T47D (cell line): ENCODE results near the gene C1orf232.
A peak's percentile ranks its signal among the peaks of the same experiment; 100 is the strongest.

Source experiments
- DNase-seq, 2 experiments: peaks; one replicate each; pipeline versions ENCODE4 v3.0.0 to v3.0.0-alpha.2; 2011 to 2012; ENCODE audit warnings: low read depth in 1 of 2, low spot score in 1 of 2
- JUND ChIP-seq: IDR thresholded peaks from 2 replicates; pipeline ENCODE4 v1.6.1; 2012; ENCODE audit warnings: low read depth
- in situ Hi-C: cut with HindIII; loops from 2 replicates; pipeline ENCODE4 v1.10.0; 2016; ENCODE audit warnings: low sequenced_read_pairs, low pct_unique_long_range_greater_than_20kb

The C1orf232 gene

DNA sequence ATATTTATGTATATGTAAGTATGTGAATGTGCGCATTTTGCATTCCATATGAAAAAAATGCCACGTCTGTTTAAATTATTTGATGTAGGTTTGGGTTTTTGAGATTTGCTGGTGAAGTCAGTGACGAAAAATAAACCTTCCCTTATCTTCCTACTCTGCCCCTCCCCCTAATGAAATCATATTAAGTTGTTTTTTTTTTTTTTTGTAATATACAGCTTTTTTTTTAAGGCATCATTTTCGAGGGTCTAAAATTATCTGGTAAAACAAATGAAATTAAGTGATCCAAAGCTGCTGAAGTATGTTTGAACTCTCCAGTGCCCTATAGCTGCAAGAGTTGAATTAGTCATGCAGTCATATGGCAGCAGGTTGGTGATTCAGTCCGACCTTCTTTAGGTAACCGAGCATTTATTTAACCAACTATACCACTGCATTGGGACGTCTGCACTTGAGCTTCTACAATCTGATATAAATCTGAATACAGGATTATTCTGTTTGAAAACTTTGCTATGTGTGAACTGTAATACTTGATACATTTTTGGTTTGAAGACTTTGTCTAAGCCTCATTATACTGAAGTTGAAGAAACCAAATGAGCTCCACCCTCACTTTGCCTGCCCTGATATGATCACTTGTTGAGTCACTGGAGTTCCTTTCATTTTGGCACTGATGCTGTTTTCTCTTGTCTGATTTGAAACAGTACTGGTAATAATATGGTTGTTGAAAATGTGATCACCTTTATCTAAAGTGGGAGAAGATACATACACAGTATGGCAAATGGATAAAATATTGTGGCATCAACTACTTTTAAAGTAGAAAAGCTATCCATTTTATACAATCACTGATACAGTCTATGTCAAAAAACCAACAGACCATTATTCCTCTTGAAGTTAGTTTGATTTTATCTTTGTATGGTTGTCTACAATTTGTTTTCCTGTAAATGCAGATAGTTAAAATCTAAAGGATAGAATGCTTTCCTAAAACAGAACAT is 45.5 kb downstream of the C1orf232 start:
- TF ChIP-seq JUND: no peak
- peak in 1 of 2 experiments; percentile 31 for DNase-seq
- in situ Hi-C loops: no loop called here

DNA sequence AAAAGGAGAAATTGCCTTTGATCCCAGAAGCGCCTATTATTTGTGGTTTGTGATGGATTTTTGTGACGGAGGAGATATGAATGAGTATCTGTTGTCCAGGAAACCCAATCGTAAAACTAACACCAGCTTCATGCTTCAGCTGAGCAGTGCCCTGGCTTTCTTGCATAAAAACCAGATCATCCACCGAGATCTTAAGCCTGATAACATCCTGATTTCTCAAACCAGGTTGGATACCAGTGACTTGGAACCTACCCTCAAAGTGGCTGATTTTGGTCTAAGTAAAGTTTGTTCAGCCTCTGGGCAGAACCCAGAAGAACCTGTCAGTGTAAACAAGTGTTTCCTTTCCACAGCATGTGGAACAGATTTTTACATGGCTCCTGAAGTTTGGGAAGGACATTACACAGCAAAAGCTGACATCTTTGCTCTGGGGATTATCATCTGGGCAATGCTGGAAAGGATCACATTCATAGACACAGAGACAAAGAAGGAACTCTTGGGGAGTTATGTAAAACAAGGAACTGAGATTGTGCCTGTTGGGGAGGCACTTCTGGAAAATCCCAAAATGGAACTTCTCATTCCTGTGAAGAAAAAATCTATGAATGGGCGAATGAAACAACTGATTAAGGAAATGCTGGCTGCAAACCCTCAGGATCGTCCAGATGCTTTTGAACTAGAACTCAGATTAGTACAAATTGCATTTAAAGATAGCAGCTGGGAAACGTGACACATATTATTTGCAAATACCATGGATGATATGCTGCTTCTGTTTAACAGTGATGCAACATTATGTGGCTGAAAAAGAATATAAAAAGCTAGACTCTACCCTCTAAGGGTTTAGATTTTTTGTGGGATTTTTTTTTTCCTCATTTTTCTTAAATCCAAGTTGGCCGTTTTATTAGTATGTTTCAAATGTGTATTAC is 46.6 kb downstream of the C1orf232 start:
- in situ Hi-C loops: no loop called here
- DNase-seq: peak in 1 of 2 experiments; percentile 37
- no peak for TF ChIP-seq JUND

DNA sequence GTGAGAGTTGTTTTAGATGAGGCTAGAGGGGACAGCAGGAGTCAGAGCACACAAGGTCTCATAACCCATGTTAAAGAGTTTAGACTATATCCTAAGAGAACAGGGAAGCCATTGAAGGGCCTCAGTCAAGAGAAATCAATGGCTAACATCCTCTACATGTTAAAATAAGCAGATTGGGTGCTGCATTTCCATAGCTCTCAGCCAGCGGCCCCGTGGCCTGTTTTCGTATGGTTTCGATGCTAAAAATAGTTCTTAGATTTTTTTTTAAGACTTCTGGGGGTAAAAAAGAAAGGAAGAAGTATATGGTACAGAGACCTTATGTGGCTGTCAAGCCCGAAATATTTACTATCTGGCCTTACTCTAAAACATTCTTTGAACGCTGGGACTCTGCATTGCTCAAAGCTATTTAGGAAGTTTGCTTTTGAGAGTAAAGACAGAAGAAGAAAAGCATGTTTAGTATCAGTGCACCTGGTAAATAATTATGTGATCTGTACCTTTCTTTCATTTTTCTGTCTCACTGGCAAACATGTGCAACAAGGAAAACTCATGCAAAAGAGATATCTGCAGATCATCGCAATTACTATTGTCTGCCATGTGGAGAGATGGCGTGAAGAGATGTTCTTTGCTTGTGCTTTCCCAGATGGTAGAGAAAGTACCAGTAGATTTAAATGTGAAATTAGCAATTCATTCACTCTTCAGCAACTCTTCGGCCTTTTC is 48.7 kb downstream of the C1orf232 start:
- in situ Hi-C loops: no loop called here
- no peak for TF ChIP-seq JUND

DNA sequence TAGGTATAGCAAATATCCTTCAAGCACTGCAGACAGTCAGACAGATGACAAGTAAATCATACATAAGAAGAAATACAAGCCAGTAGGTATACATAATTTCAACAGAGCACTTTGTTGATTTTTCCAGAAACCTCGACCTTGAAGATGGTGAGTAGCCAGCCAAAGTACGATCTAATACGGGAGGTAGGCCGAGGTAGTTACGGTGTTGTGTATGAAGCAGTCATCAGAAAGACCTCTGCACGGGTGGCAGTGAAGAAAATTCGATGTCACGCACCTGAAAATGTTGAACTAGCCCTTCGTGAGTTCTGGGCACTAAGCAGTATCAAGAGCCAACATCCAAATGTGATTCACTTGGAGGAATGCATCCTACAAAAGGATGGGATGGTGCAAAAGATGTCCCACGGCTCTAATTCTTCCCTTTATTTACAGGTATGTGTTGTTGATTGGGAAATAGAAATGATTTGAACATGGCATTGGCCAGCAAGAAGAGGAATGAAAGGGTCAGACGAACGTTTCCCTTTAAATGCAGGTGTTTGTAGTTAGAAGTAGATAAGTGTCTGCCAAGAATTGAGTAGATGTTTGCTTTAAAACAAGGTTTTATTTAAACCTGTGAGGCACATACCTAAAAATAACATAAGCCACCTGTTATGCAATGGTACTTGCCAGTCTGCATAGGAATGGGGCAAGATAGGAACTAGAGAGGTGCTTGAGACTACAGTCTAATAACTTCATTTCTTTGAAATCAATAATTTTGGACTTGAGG is 54.4 kb downstream of the C1orf232 start:
- TF ChIP-seq JUND: peak; percentile 53; the same call in 1 of the 2 replicates
- in situ Hi-C loops: no loop called here
- DNase-seq: peak; percentile 37 to 78

More for the DNA sequence above, 48.7 kb downstream of the C1orf232 start:
- no peak for DNase-seq
